Measurements from ENCODE around the gene DENND1B. TPM values are rescaled to one million over a fixed set of nuclear protein-coding genes. Genes with fewer than 3 reads are reported as not detected.

Gene DENND1B
- total and polyA plus RNA-seq, 2 of the 8 experiments (the other 6 are each of a cell fraction or from before 2014, with no cell fraction given): 0.74 to 3.3 TPM

GRCh38 chr1:197559655-197560054, 215.6 kb downstream of the DENND1B start:
- Histone ChIP-seq H4K91ac (replicated peaks; ENCODE audit: insufficient read length, low read length) (no peak overlapping the region), H2BK15ac (ENCODE audit: low read length) (no peak overlapping the region), H3K79me1 (ENCODE audit: low read depth, low read length) (no peaks in the 10 kb centered on the region), H2BK120ac (replicated peaks; ENCODE audit: low read depth, low read length) (no peak overlapping the region), H3K27me3 (replicated peaks in 1 of 4; ENCODE audit: control insufficient read depth in 3 of 4, extremely low read depth in 1 of 4, insufficient read depth in 3 of 4, low read length in 3 of 4) (no peaks in the 10 kb centered on the region), H3K79me2 (ENCODE audit: control insufficient read depth in 1 of 2, insufficient read depth in 2 of 2, low read length in 2 of 2) (no peaks in the 10 kb centered on the region), H3K18ac (ENCODE audit: extremely low read depth, low read length) (no peak overlapping the region), H4K20me1 (replicated peaks in 1 of 2; ENCODE audit: control insufficient read depth in 1 of 2, insufficient read depth in 2 of 2, low read length in 2 of 2) (no peaks in the 10 kb centered on the region), H4K5ac (ENCODE audit: insufficient read length, low read depth, low read length) (no peak overlapping the region), H3K4me3 (ENCODE audit: extremely low read depth in 1 of 4, insufficient read depth in 2 of 4, low read depth in 3 of 4, low read length in 4 of 4) (no peak overlapping the region), H3K9me3 (ENCODE audit: insufficient read depth in 2 of 2, low read depth in 1 of 2, low read length in 1 of 2) (no peaks in the 10 kb centered on the region), H3K4ac (replicated peaks; ENCODE audit: insufficient read length, low read depth, low read length) (no peak overlapping the region), H3K14ac (ENCODE audit: insufficient read length) (no peak overlapping the region), H2AK5ac (ENCODE audit: low read depth, low read length) (no peak overlapping the region), H3K27ac (ENCODE audit: low read depth, low read length) (no peak overlapping the region), H3K4me1 (replicated peaks in 1 of 4; ENCODE audit: control insufficient read depth in 3 of 4, insufficient read depth in 4 of 4, low read length in 3 of 4) (no peaks in the 10 kb centered on the region), H2BK20ac (ENCODE audit: low read length) (no peak overlapping the region), H3K56ac (replicated peaks; ENCODE audit: insufficient read length, low read depth, low read length) (no peak overlapping the region), H3K23me2 (ENCODE audit: low read depth, low read length) (no peaks in the 10 kb centered on the region; the same call in 1 of the 2 replicates), H3K9ac (replicated peaks in 1 of 4; ENCODE audit: extremely low read depth in 1 of 4, low read depth in 3 of 4, low read length in 3 of 4) (no peak overlapping the region), H3K36me3 (ENCODE audit: control insufficient read depth in 2 of 4, insufficient read depth in 4 of 4, low read length in 3 of 4) (no peaks in the 10 kb centered on the region), H2AFZ (ENCODE audit: low read length) (no peak overlapping the region), H3K4me2 (ENCODE audit: insufficient read depth in 1 of 2, low read depth in 2 of 2, low read length in 2 of 2) (no peak overlapping the region), H4K8ac (ENCODE audit: extremely low read depth, insufficient read depth, low read length) (no peak overlapping the region), H3K23ac (ENCODE audit: insufficient read length) (no peak overlapping the region), H2BK5ac (ENCODE audit: low read depth, low read length) (no peak overlapping the region), H2BK12ac (ENCODE audit: low read depth, low read length) (no peak overlapping the region)
- 82% methylated on average over 1 of the region's 1 CpG; no CpG with 5 or more reads in 1 of the 2 experiments for WGBS, 2 experiments (ENCODE audit: extremely low coverage in 1 of 2, insufficient coverage in 1 of 2, insufficient read length in 1 of 2, insufficient replicate concordance in 2 of 2, low coverage in 1 of 2, low lambda C conversion rate in 2 of 2, missing lambda C conversion rate in 1 of 2)
- DNase-seq (ENCODE audit: low read depth in 1 of 2, low spot score in 2 of 2) (no peak), FAIRE-seq (no peak)
- ChIA-PET CTCF (ENCODE audit: partially characterized antibody) (no interaction called here), POLR2A (ENCODE audit: partially characterized antibody) (no interaction called here)
- TF ChIP-seq TCF12 (IDR thresholded peaks at IDR 0.05; ENCODE audit: low read depth, low read length) (no peak), ASH2L (IDR thresholded peaks at IDR 0.05; ENCODE audit: low read length) (no peak)

Data from H1 (cell line).